Fibroblast of pulmonary artery (primary cell): Measurements from ENCODE around the gene CEBPG.

ENCODE experiments used
- DNase-seq: peaks from one replicate; pipeline ENCODE4 v3.0.0-alpha.2; 2010; ENCODE audit warnings: low read depth
- H3K4me3 ChIP-seq: replicated peaks from 2 replicates; pipeline ENCODE4 v1.5.1; 2011; ENCODE audit warnings: low read depth, mild to moderate bottlenecking, control low read depth, low read length, moderate library complexity
- TF ChIP-seq, protein P1 (sequence below): IDR thresholded peaks from 2 replicates; pipeline ENCODE4 v1.5.1; 2011; ENCODE audit warnings: mild to moderate bottlenecking, control low read depth, low read length, inconsistent platforms; ENCODE audit errors: missing control alignments

The CEBPG gene

DNA sequence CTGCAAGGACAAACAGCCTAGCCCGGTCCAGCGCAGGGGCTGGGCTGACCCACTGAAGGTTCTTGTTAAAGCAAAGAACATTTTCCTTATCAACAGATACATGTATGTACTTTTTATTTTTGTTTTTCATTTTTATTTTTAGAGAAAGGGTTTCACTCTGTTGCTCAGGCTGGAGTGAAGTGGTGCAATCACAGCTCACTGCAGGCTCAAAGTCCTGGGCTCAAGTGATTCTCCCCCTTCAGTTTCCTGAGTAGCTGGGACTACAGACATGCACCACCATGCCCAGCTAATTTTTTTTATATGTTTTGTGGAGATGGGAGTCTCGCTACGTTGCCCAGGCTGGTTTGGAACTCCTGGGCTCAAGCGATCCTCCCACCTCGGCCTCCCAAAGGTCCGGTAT lies 47.9 kb downstream of the CEBPG start:
- TF ChIP-seq, protein P1, sequence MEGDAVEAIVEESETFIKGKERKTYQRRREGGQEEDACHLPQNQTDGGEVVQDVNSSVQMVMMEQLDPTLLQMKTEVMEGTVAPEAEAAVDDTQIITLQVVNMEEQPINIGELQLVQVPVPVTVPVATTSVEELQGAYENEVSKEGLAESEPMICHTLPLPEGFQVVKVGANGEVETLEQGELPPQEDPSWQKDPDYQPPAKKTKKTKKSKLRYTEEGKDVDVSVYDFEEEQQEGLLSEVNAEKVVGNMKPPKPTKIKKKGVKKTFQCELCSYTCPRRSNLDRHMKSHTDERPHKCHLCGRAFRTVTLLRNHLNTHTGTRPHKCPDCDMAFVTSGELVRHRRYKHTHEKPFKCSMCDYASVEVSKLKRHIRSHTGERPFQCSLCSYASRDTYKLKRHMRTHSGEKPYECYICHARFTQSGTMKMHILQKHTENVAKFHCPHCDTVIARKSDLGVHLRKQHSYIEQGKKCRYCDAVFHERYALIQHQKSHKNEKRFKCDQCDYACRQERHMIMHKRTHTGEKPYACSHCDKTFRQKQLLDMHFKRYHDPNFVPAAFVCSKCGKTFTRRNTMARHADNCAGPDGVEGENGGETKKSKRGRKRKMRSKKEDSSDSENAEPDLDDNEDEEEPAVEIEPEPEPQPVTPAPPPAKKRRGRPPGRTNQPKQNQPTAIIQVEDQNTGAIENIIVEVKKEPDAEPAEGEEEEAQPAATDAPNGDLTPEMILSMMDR, result no peak
- no peak overlapping the region for H3K4me3 ChIP-seq
- DNase-seq, result no peak

DNA sequence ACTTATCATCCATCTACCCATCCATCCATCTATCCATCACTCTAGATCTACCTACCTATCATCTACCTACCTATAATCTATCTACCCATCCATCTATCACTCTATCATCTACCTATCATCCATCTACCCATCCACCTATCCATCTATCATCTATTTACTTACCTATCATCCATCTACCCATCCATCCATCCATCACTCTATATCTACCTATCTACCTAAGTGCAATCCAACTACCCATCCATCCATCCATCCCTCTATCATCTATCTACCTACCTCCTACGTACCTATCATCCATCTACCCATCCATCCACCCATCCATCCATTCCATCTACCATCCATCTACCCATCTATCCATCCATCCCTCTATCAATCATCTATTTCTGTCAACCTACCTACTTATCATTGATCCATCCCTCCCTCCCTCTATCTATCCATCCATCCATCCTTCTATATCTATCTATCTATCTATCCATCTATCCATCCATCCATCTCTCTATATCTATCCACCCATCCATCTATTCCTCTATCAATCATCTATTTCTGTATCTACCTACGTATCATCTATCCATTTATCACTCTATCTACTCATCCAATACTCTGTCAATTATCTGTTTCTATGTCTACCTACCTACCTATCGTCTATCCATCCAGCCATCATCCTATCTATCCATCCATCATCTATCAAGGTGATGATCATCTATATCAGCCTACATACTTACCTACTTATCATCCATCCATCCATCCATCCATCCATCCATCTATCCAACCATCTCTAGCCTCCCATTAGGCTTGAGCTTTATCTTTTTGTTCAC lies 49.1 kb downstream of the CEBPG start:
- H3K4me3 ChIP-seq, result no peak overlapping the region
- DNase-seq, result no peak
- TF ChIP-seq, protein P1, result no peak

DNA sequence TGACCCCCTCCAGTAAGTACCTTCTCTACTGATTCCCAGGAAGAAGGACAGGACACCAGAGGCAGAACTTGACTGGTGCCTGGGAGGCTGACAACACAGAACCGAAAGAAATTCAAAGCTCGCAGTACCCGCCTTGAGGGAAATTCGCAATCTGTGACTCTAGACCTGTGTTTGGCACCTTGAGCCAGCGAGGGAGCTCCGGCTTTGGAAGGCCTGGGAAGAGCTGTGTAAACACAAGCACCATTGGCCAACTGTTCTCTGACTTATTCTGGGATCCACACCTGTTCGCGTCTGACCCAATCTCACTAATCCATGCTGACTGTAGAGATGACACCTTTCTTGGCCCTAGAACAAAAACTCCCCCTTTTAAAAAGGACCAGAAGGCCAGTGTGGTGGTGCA lies 50.7 kb downstream of the CEBPG start:
- DNase-seq, result no peak
- TF ChIP-seq, protein P1, result no peak
- H3K4me3 ChIP-seq, result no peak overlapping the region

DNA sequence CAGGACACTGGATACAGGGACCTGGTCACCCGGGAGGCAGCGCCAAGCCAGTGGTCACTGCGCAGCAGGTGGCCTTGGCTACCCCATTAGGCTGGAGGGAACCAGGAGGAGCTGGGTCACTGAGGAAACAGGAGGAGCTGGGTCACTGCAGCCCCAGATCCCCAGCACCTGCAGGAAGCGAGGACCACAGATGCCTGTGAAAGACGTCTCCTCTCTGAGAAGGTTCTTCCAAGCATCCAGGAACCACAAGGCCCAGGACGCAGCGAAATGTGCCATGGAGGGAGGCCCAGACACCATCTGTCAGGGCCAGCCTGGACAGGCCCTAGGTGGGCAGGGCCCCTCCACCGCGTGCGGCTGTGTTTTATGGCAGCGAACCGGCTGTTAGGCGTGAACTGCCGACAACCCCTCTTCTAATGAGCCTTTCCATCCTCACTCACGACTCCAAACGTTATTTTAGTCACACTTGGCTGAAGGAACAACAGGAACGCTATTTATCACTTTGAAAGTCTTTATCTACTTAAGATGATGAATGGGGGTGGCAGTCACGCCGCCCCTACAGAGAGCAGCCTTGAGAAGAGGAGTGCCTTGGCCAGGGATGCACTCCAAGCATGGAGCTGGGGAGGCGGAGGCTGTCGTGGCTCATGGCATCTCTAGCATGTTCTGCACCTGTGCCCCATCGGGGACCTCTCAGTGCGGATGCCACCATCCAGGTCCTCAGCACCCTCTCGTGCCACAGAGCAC lies 53.3 kb downstream of the CEBPG start:
- TF ChIP-seq, protein P1, result no peak
- DNase-seq, result no peak
- no peak overlapping the region for H3K4me3 ChIP-seq

DNA sequence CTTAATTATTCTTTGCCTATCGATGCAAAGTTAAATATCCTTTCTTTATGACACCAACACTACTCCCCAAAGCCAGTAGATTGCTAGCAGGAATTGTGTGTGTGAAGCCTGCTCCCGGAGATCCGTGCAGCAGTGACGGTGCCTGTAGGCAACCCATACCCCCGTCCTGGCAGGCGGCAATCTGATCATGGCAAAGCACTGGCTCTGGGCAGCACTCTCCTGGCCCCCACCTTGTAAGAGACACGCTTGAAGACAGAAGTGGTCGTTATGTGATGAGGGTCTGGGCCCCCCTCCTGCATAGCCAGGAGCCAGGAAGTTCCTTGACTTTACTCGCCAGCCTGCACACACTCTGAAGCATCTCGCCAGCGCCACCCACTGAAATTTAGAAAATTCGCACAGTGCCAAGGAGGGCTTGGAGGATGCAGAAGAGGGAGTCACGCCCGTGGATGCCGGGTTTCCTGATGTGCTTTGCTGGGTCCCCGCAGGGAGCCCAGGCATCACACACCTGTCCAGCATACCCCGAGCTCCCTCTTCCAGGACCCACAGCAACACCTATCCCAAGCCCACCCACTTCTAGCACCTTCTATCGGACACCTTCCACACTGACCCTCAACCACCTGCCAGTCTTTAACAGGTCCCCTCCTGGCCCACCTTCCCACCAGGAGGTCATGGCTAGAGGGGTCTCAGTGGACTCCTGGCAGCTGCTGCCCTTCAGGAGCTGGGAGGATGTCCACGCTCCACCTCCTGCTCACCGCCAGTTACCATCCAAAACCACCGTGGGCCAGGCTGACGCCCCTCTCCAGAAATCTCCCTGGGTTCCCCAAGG lies 54.5 kb downstream of the CEBPG start:
- TF ChIP-seq, protein P1, result no peak
- H3K4me3 ChIP-seq, result no peak overlapping the region
- DNase-seq, result no peak

DNA sequence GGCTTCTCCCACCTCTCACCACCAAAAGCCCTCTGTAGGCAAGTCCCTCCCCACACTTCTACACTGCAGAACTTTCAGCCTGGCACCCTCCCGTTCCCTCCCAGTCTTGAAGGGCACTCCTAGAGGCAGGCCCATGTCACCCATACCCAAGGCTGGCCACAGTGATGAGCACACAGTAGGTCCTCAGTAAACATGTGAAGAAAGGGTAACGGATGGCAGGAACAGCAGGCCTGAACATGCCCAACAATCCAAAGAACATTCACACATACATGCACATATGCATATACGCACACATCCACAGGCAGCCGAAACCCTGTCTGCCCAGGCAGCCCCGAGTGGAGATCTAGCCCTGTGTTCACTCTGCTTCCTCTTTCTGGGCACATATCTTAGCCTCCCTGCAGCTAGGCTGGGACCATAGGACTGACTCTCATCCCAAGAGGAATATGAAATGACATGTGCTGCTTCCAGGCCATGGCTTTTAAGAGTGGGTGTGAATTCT lies 55.2 kb downstream of the CEBPG start:
- DNase-seq, result no peak
- H3K4me3 ChIP-seq, result no peak overlapping the region
- TF ChIP-seq, protein P1, result no peak
